Fibroblast of mammary gland (primary cell): ENCODE measurements around the gene NVL.

Experiments
- DNase-seq: peaks from one replicate; pipeline ENCODE4 v3.0.0-alpha.2; 2010; ENCODE audit warnings: low read depth
- H3K4me3 ChIP-seq: 2 replicates; pipeline ENCODE4 v1.5.1; 2011; ENCODE audit warnings: low read depth, mild to moderate bottlenecking, low read length, moderate library complexity; ENCODE audit not compliant: control insufficient read depth
- CTCF ChIP-seq: conservative IDR thresholded peaks from 2 replicates; pipeline ENCODE4 v1.5.1; 2011; ENCODE audit warnings: low read depth, low read length, inconsistent platforms; ENCODE audit not compliant: control insufficient read depth, insufficient read depth

The NVL gene

GRCh38 chr1:224183591-224184312, 146.2 kb downstream of the NVL start:
- peak; percentile 69 for DNase-seq
- peak overlapping the region; percentile 86 for H3K4me3 ChIP-seq
- TF ChIP-seq CTCF = no peak

- TF ChIP-seq CTCF = no peak
- peak within 1 kb of the TSS; percentile 86 for H3K4me3 ChIP-seq
- peak; percentile 55 for DNase-seq
These were observed 146.9 kb downstream of the NVL start, which contains the start of gene DEGS1 for GRCh38 chr1:224182866-224183590. Gene DEGS1 (plus strand): TSS chr1:224183240. CDS start chr1:224183337, 97 bp downstream.

GRCh38 chr1:224182057-224182865, 147.7 kb downstream of the NVL start:
- TF ChIP-seq CTCF = no peak
- peak overlapping the region; percentile 86 for H3K4me3 ChIP-seq
- no peak for DNase-seq

- DNase-seq = no peak
- no peak for TF ChIP-seq CTCF
- H3K4me3 ChIP-seq = no peak overlapping the region
These were observed 148.5 kb downstream of the NVL start for GRCh38 chr1:224181453-224181810.

GRCh38 chr1:224180783-224181452, 149.1 kb downstream of the NVL start:
- TF ChIP-seq CTCF = no peak
- no peak for DNase-seq
- no peak overlapping the region for H3K4me3 ChIP-seq

GRCh38 chr1:224178894-224179293, 151.1 kb downstream of the NVL start:
- no peak for TF ChIP-seq CTCF
- DNase-seq = no peak
- H3K4me3 ChIP-seq = no peak overlapping the region
